HFFc6 (cell line): ENCODE data around the gene TBC1D9. TPM values are rescaled to one million over a fixed set of nuclear protein-coding genes. Genes with fewer than 3 reads are reported as not detected.

Experiments
- DNase-seq: peaks from one replicate; pipeline ENCODE4 v3.0.0-alpha.2; 2018
- H3K27ac Mint-ChIP-seq: 2 replicates; pipeline ENCODE4 v1.8.0; 2020; ENCODE audit warnings: mild to moderate bottlenecking, mixed read lengths
- H3K27me3 Mint-ChIP-seq: 2 replicates; pipeline ENCODE4 v1.8.0; 2021; ENCODE audit warnings: mild to moderate bottlenecking, moderate library complexity, mixed read lengths; ENCODE audit not compliant: insufficient read depth
- H3K36me3 Mint-ChIP-seq: 2 replicates; pipeline ENCODE4 v1.8.0; 2021; ENCODE audit warnings: low read depth, mixed read lengths
- H3K4me1 Mint-ChIP-seq: 2 replicates; pipeline ENCODE4 v1.8.0; 2020; ENCODE audit warnings: low read depth, mixed read lengths
- H3K4me3 Mint-ChIP-seq: 2 replicates; pipeline ENCODE4 v1.8.0; 2020; ENCODE audit warnings: mild to moderate bottlenecking, moderate library complexity, mixed read lengths
- H3K9me3 Mint-ChIP-seq: 2 replicates; pipeline ENCODE4 v1.8.0; 2020; ENCODE audit warnings: mild to moderate bottlenecking, mixed read lengths
- CTCF ChIP-seq: fragments of 200-600 bp; sonication (generic); IDR thresholded peaks from 2 replicates; pipeline ENCODE4 v1.5.0; 2021; ENCODE audit warnings: antibody characterized with exemption, mild to moderate bottlenecking
- total RNA-seq, 6 experiments: library from RNA; stranded (reverse); fragmentation: NEBNext Ultra II Directional; extraction: Animal tissue kit (Norgen Biotek cat#: 25700); gene quantifications; 2 replicates in 1 of 6; 3 replicates in 5 of 6; pipeline ENCODE4 v1.2.3, GENCODE V29; 2021

The TBC1D9 gene
- total RNA-seq, 6 experiments from 2014 or later: 16.3 to 18.8 (median 18.1) TPM

- H3K4me1 Mint-ChIP-seq: no peaks in the 10 kb centered on the region
- no peak for TF ChIP-seq CTCF
- no peak for DNase-seq
- no peaks in the 10 kb centered on the region for H3K36me3 Mint-ChIP-seq
- peaks cover 39% of the 10 kb centered on the region for H3K27me3 Mint-ChIP-seq
- H3K9me3 Mint-ChIP-seq: no peaks in the 10 kb centered on the region
- H3K4me3 Mint-ChIP-seq: no peak overlapping the region
- H3K27ac Mint-ChIP-seq: no peak overlapping the region
Measured at GRCh38 chr4:140581078-140581477, 175.1 kb downstream of the TBC1D9 start.

GRCh38 chr4:140579278-140579677, 176.9 kb downstream of the TBC1D9 start:
- no peak overlapping the region for H3K27ac Mint-ChIP-seq
- H3K4me3 Mint-ChIP-seq: no peak overlapping the region
- TF ChIP-seq CTCF: no peak
- no peaks in the 10 kb centered on the region for H3K36me3 Mint-ChIP-seq
- no peaks in the 10 kb centered on the region for H3K4me1 Mint-ChIP-seq
- H3K27me3 Mint-ChIP-seq: peaks cover 38% of the 10 kb centered on the region
- DNase-seq: no peak
- H3K9me3 Mint-ChIP-seq: no peaks in the 10 kb centered on the region

- H3K27me3 Mint-ChIP-seq: peaks cover 42% of the 10 kb centered on the region
- H3K9me3 Mint-ChIP-seq: peaks cover 16% of the 10 kb centered on the region; the same call in 1 of the 2 replicates
- no peak overlapping the region for H3K4me3 Mint-ChIP-seq
- no peaks in the 10 kb centered on the region for H3K4me1 Mint-ChIP-seq
- H3K36me3 Mint-ChIP-seq: no peaks in the 10 kb centered on the region
- TF ChIP-seq CTCF: no peak
- no peak for DNase-seq
- H3K27ac Mint-ChIP-seq: no peak overlapping the region
Measured at GRCh38 chr4:140575489-140575888, 180.7 kb downstream of the TBC1D9 start.

- H3K4me3 Mint-ChIP-seq: no peak overlapping the region
- no peak for TF ChIP-seq CTCF
- H3K27ac Mint-ChIP-seq: no peak overlapping the region
- 0 out of 2 replicates have a peak, but pooled peaks cover 4% of the 10 kb centered on the region for H3K36me3 Mint-ChIP-seq
- no peaks in the 10 kb centered on the region for H3K4me1 Mint-ChIP-seq
- no peak for DNase-seq
- H3K27me3 Mint-ChIP-seq: peaks cover 44% of the 10 kb centered on the region
- H3K9me3 Mint-ChIP-seq: peaks cover 20% of the 10 kb centered on the region; the same call in 1 of the 2 replicates
Measured at GRCh38 chr4:140571620-140572019, 184.6 kb downstream of the TBC1D9 start.

Other genes with a start within 250 kb of the TBC1D9 start
- 10 to 100 TPM; 18.9 to 23.7 (median 21.2) TPM for gene ELMOD2, start 232.2 kb downstream of the TBC1D9 start, total RNA-seq
- not detected for gene UCP1, start 187.4 kb downstream of the TBC1D9 start, total RNA-seq